Panc1 (cell line): Measurements from ENCODE around the gene SFTA2.

Experiments
- POLR2AphosphoS5 ChIP-seq: IDR thresholded peaks from 2 replicates; pipeline ENCODE4 v1.6.1; 2012; ENCODE audit warnings: mild to moderate bottlenecking, low read depth, low read length, moderate library complexity
- TCF7L2 ChIP-seq: IDR thresholded peaks from 2 replicates; pipeline ENCODE4 v1.6.1; 2011; ENCODE audit warnings: mild to moderate bottlenecking, low read depth, low read length, inconsistent platforms
- TF ChIP-seq, protein P1 (sequence below): fragments of 450-650 bp; IDR thresholded peaks from 2 replicates; pipeline ENCODE4 v1.5.1; 2017; ENCODE audit warnings: mild to moderate bottlenecking

DNA sequence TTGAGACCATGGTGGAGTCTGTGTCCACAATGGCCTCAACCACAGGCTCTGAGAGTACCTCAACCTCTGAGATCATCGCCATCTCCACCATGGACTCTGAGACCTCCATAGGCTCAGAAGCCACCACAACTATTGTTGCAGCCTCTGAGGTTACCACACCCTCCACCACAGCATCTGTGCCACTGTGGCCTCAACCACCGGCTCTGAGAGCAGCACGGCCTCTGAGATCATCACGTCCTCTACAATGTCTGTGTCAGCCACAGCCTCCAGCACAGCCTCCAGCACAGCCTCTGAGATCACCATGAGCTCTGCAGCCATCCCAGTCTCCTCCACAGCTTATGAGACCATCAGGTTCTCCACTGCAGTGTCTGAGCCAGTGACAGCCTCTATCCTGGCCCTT lies 32.1 kb upstream of the SFTA2 start:
- TF ChIP-seq, protein P1, sequence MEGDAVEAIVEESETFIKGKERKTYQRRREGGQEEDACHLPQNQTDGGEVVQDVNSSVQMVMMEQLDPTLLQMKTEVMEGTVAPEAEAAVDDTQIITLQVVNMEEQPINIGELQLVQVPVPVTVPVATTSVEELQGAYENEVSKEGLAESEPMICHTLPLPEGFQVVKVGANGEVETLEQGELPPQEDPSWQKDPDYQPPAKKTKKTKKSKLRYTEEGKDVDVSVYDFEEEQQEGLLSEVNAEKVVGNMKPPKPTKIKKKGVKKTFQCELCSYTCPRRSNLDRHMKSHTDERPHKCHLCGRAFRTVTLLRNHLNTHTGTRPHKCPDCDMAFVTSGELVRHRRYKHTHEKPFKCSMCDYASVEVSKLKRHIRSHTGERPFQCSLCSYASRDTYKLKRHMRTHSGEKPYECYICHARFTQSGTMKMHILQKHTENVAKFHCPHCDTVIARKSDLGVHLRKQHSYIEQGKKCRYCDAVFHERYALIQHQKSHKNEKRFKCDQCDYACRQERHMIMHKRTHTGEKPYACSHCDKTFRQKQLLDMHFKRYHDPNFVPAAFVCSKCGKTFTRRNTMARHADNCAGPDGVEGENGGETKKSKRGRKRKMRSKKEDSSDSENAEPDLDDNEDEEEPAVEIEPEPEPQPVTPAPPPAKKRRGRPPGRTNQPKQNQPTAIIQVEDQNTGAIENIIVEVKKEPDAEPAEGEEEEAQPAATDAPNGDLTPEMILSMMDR: no peak
- no peak for TF ChIP-seq TCF7L2
- no peak for TF ChIP-seq POLR2AphosphoS5
